ENCODE data around the gene NEDD9. TPM values are rescaled to one million over a fixed set of nuclear protein-coding genes. Genes with fewer than 3 reads are reported as not detected.

The NEDD9 gene
- total RNA-seq, 1 donor, result 29.8 TPM

- DNase-seq (ENCODE audit: low read depth), result no peak
- no peak overlapping the region for H3K4me3 ChIP-seq (ENCODE audit: low read depth, low read length)
- no peak for TF ChIP-seq CTCF (IDR thresholded peaks at IDR 0.05; ENCODE audit: insufficient read depth, low read depth, low read length)
Measured at GRCh38 chr6:11213422-11214021, 18.9 kb downstream of the NEDD9 start.

DNA sequence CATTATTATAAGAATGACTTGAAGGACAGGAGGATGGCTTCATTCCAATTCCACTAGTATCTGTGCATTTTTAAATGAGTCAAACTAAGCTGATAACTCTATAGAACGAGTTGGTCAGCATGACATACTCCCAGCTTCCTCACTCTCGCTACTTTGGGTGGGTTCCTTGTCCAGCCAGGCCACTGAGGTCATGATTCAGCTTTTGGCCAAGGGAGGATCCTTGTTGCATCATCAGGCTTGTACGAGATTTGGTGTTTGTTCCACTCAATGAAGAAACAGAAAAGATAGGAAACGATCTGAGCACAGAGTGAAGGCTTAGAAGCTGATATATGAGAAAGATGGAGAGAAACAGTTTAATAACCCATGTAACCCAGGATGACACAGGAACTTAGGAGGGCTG is 19.8 kb downstream of the NEDD9 start:
- DNase-seq (ENCODE audit: low read depth), result peak; percentile 82
- H3K4me3 ChIP-seq (ENCODE audit: low read depth, low read length), result no peak overlapping the region
- TF ChIP-seq CTCF (IDR thresholded peaks at IDR 0.05; ENCODE audit: insufficient read depth, low read depth, low read length), result no peak

DNA sequence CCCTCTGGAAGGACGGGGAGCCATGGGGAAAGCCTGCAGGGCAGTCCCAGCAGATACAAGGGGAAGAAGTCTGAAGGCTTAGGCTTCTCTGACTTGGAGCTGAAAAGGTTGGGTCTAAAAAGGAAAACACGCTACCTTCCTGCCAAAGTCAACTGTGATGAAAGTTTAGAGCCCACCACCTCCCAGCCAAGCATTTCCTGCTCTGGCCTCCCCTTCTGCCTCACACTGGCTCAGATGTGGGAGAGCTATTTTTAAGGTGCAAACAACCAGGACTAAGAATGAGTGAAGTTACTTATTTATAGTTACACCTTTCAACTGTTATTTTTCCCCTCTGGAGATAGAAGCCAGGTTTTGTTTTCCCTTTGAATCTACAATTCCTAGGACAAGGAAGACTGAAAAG is 21.2 kb downstream of the NEDD9 start:
- no peak for TF ChIP-seq CTCF (IDR thresholded peaks at IDR 0.05; ENCODE audit: insufficient read depth, low read depth, low read length)
- no peak overlapping the region for H3K4me3 ChIP-seq (ENCODE audit: low read depth, low read length)
- DNase-seq (ENCODE audit: low read depth), result no peak

DNA sequence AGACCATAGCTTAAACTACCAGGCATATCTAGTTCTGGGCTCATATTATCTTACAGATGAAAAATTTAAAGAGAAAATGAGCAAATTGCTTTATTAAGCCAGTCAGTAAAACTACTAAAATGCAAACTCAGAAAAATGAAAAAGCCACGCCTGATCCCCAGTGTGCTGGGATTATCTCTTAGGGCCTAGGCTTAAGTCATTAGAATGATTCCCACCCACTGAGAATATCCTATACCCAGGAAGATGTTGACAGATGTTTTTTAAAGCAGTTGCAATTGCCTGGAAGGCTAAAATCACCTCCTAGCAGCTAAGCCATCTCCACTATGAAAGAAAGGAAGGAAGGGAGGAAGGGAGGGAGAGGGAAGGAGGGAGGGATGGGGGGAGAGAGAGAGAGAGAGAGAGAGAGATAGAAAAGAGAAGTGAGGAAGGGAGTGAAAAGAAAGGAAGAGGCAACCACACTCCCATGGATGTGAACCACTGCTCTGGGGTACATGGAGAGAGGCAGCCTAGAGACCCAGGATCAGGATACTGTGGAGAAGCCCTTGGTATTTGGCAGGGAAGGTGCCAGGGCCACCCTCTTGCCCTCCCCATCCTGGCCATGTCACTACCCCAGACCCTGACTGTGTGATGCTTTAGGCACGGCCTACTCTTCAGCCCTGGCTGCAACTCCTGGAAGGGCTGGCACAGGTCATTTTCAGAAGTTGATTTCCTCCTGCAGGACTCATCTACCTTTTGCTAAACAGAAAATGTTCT is 21.9 kb downstream of the NEDD9 start:
- no peak for DNase-seq (ENCODE audit: low read depth)
- H3K4me3 ChIP-seq (ENCODE audit: low read depth, low read length), result no peak overlapping the region
- no peak for TF ChIP-seq CTCF (IDR thresholded peaks at IDR 0.05; ENCODE audit: insufficient read depth, low read depth, low read length)

DNA sequence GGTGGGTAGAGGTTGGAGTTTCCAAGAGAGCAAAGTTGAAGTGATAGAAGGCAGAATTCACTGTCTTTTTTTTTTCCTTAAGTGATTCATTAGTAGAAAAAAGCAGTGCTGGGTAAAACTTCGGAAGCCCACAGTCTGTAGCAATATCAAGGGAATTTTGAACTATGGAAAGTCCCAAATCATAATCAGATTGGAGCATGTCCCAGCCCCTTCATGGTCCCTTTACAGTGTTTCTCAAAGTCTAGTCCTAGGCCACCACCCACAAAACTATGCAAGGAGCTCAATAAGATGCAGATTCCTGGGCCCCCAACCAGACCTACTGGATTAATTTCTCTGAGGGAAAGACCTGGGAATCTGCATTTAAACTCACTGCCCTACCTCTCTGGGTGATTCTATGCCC is 22.6 kb downstream of the NEDD9 start:
- H3K4me3 ChIP-seq (ENCODE audit: low read depth, low read length), result no peak overlapping the region
- no peak for TF ChIP-seq CTCF (IDR thresholded peaks at IDR 0.05; ENCODE audit: insufficient read depth, low read depth, low read length)
- no peak for DNase-seq (ENCODE audit: low read depth)

GRCh38 chr6:11209369-11209768 is 23.1 kb downstream of the NEDD9 start:
- TF ChIP-seq CTCF (IDR thresholded peaks at IDR 0.05; ENCODE audit: insufficient read depth, low read depth, low read length), result no peak
- DNase-seq (ENCODE audit: low read depth), result no peak
- no peak overlapping the region for H3K4me3 ChIP-seq (ENCODE audit: low read depth, low read length)
